Measurements from ENCODE around the gene CPAMD8.

CPAMD8 gene

DNA sequence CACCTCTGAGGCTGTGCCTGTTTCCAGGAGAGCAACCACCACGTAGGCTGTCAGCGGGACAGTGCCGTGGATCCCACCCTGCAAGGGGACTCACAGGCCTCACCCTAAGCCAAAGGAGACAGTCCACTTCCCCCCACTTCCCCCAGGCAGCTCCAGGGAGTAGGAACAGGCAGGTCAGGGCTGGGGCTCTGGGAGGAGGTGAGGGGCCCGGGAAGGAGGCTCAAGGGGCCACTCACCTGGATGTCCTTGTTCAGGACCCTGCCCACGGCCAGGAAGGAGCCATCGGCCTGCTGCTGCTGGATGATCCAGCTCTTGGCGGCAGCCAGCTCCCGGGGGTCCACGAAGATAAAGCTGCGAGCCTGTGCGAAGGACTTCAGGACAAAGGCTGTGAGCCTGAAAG is 112.2 kb downstream of the CPAMD8 start:
- no peak for DNase-seq

DNA sequence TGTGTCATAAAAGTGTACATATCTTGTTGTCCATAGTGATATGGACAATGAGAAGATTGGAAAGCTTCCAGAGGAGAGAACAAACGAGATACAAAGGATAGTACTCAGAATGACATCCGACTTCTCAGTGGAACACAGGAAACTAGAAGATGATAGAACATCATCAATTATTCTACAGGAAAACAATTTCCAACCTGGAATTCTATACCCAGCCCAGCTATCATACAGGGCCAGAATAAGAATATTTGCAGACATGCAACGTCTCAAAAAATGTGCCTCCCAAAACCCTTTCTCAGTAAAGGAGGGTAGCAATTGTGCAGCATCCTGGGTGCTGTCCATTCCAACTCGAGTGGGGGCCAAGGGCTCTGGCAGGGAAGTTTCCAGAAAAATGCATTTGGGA is 113.8 kb downstream of the CPAMD8 start:
- no peak for DNase-seq

DNA sequence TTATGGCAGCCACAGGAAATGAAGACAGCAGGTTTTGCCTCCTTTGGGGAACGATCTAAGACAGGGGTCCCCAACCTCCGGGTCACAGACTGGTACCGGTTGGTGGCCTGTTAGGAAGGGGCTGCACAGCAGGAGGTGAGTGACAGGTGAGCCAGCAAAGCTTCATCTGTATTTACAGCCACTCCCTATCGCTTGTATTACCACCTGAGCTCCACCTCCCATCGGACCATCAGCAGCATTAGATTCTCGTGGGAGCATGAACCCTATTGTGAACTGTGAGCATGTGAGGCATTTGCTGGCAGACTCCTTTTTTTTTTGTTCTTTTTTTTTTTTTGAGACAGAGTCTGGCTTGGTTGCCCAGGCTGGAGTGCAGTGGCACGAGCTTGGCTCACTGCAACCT is 115.6 kb downstream of the CPAMD8 start:
- no peak for DNase-seq

DNA sequence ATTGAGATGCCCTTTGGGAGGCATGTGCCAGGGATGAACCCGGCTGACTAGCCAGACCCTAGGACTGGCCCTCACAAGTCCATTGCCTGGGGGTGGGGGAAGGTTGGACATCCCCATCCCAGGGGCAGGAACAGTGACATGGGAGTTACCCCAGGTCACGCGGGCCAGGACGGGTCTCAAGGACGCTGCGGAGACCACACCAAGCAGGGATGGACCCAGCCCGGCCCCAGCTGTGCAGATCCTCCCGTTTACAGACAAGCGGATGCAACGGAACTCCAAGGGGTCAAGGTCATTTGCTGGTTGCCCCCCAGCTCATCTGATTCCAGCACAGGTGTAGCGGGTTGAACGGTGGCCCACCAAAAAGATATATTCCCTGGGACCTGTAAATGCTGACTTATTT is 117.9 kb downstream of the CPAMD8 start:
- no peak for DNase-seq

DNA sequence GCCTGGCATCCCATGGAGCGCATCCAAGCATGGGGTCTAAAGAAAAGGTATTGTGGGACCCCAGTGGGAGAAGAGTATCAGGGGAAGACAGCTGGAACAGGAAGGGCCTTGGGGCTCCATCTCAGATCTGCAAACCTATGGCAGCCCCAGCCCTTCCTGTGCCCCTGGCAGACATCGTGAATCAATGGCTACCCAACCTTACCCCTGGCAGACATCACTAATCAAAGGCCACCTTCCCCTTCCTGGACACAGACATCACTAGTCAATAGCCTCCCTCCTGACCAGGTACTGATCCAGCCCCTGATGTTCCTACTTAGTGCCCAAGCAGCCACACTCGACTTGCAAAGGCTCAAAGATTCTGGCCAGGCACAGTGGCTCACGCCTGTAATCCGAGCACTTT is 122.0 kb downstream of the CPAMD8 start:
- no peak for DNase-seq

DNA sequence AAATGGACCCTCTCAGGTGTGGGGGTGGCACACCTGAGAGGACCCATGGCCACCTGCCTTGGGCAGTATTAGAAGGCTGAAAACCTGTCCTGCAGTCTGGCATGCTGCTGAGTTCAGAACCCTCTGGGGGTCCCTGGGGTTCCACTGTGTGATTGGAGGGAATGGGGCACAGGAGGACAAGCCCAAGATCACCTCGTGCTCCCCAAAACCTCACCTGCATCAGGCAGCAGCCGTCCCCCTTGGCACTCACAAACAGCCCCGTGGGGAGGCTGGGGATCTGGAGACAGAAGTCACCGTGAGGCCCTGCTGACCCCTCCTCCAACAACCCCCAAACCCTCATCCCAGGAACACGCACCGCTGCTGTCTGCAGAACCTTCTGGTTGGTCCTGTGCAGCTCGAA is 123.3 kb downstream of the CPAMD8 start:
- no peak for DNase-seq

DNA sequence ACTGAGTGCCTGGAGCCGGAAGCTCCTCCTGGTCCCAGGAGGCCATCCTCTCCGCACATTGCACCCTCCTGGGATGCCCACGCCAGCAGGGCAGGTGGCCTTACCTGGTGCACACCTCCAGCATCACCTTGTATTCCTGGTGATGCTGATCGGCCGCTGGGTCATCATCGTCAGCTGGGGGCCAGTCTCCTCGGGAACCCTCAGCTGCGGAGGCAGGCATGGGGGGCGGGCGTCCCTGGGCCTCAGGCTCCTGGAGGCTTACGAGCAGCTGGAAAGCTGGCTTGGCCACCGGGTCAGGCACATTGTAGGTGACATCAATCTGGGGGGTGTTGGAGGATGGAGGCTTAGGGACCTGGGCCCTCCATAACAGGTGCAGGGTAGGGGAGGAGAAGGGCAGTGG is 124.1 kb downstream of the CPAMD8 start:
- DNase-seq: no peak

DNA sequence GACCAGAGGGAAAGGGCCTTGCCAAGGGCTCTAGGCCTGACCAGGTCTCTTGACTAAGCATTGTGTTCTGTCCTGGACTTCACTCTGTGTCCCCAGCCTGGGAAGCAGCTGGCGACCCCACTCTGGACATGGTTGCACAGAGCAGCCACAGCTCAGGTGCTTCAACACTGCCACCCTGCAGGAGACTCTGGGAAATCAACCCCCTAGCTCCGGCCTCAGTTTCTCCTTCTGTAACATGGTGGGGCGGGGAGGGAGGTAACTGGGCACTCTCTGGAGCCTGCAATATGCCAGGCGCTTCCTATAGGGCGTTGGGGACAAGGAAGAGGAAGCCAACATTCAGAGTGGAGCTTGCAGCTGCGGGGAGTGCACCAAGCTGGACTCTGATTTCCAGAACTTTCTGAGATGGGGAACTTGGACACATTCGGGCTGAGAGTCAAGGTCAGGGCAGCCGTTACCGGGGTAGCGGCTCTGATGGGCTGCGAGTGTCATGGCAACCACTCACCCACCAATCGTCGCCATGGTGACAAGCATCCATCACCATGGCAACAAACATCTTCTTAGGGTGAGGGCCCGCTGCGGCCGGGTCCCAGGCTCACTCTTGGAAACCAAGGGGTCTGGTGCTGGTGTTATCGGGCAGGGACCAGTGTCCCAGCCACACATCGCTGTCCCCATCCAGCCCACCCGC is 125.0 kb downstream of the CPAMD8 start:
- DNase-seq: no peak

DNA sequence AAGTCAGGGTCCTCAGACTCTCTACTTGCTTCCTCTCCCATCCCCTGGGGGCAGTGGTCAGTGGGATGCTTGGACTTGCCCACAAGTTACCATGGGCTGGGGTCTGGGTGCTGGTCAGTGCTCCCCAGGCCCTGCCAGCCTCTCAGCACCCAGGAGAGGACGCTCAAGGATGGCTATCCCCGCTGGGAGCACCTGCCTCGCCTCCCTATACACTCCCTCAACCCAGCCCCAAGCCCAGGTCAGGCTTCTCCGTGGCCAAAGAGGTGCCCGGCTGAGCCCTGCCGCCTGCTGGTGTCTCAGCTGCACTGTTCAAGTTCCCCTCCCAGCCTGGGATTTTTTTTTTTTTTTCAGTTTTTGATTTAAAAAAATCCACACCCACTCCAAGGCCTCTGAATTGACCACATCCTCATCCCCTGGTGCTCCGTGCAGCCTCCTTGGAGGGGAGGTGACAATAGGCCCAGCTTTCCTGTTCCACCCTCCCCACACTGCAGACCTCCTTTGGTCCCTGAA is 127.0 kb downstream of the CPAMD8 start:
- DNase-seq: no peak

DNA sequence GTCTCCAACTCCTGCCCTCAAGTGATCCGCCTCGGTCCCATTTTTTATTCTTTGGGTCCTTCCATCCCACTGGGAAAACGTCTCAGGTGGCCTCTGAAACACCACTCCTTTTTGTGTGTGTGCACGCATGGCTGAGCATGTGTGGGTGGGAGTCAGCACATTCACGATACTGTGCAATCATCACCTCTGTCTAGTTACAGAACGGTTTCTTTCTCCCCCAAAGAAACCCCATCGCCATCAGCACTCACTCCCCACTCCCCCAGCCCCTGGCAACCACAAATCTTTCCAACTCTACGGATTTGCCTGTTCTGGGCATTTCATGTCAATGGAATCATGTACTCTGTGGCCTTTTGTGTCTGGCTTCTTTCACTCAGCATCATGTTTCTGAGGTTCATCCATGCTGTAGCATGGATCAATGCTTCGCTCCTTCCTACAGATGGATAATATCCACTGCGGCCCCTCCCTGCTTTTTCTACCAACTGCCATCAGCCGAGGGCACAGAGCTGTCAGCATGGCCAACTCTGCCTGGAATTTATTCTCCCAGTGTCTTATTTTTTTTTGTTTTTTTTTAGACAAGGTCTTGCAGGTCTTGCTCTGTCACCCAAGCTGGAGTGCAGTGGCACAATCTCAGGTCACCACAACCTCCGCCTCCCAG is 128.1 kb downstream of the CPAMD8 start:
- no peak for DNase-seq

DNA sequence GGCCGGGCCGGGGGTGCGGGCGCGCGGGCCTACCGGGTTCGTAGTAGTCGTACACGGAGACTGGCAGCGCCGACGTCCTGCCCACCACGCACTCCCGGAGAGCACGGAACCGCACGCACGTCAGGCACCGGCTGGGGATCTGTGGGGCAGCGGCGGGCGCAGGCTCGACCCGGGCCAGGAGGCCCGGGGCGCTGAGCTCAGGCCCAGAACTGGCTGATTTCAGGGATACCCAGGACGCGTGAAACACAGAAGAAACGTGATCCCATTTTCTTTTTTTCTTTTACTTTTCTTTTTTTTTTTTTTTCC is 128.8 kb downstream of the CPAMD8 start:
- DNase-seq: no peak

DNA sequence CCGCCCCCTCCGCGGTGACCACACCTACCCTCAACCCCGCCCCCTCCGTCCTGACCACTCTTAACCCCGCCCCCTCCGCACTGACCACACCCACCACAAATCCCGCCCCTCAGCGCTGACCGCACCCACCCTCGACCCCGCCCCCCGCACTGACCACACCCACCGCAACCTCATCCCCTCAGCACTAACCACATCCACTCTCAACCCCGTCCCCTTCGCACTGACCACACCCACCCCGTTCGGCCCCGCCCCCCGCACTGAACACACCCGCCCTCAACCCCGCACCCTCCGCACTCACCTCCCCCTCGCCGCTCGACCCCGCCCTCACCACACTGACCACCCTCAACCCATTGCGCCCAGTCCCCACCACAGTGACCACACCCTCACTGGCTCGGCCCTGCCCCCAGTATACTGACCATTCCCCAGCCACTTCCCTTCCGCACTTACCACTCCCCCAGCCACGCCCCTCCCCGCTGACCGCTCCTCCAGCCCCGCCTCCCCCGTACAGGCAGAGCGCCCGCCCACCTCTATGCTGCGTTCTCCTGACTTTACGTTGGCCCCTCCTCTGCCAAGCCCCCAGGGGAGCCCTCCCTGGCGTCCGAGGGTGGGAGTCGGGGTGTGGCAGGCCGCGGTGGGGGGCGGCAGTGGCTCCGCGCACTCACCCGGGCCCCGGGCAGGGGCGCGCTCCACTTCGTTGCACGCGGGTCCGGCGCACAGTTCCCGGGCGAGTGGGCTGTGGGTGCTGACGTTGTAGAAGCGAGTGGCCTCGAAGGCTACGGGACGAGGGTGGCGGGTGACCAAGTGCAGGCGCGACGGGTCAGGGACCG is 129.4 kb downstream of the CPAMD8 start:
- DNase-seq: peak; percentile 60

DNA sequence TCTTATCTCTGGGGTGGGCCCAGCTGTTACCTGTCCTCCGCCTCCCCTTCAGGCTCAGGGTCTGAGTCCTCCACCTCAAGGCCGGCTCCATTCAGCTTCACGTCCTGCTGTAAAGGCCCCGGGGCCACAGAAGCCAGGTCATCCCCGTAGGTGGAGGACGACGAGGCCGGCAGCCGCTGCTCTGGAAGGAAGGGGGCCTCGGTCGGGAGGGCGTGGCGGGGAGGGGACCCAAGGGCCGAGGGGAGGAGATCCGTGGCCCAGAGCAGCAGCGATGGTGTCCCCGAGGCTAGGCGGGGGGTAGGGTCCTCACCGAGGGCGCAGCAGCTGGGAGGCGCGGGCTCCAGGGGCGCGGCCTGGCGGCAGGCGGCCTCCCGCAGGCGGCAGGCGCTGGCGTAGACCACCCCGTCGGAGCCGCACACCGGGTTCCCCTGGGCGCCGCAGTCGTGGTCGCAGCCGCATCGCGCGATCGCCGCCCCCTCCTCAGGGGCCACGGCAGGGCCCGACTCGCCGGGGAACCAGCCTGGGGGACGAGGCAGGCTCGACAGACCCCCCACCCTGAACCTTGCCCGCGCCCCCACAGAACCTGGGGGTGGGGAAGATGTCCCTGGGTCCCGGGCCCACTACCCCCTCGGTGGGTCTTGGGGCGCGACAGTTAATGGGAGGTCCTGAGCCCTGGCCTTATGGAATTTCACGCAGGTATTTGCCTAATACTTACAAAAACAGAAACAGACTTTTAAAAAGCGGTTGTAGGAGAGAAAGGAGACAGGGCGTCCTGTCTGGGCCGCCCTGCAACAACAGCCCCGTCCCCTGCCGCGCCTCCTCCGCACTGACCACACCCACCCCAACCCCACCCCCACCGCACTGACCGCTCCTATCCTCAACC is 130.2 kb downstream of the CPAMD8 start:
- DNase-seq: no peak

DNA sequence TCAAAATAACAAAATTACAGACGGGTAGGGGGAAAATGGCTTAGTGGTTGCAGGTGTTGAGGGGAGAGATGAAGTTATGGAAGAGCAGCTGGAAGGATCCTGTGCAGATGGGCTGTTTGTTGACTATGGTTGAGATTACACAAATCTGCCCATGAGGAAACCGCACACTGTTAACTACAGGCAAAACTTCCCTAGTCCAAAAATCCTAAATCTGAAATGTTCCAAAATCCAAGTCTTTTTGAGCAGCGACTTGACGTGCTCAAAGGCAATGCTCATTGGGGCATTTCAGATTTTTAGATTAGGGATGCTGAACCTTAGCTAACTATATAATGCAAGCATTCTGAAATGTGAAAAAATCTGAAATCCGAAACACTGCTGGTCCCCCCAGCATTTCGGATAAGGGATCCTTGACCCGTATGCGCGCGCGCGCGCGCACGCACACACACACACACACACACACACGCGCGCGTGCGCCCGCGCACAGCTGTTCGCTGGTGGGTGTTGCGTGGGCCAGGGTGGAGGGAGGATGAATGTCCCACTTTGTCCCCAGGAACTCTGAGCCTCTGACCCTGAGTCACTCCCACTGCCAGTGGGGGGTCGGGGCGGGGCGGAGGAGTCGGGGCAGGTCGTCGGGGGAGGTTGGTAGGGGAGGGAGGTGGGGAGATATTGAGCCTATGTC is 131.0 kb downstream of the CPAMD8 start:
- DNase-seq: no peak

DNA sequence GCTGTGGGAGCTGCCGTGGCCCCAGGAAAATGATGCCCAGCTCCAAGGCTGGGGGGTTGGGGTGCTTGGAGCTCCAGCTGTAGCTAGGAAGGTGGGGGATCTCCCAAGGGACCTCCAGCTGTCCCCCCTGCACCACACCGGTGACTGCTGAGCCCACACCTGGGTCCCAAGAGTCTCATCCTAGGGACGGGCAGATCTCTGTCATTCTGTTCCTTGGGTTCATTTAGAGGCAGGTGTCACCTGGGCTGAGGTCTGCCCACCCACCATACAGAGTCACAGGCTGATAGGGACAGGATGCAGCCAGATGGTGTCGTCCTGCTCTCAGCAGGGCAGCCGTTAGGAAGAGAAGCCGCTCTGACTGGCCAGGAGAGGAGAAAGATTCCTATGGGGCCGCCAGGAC is 132.5 kb downstream of the CPAMD8 start:
- DNase-seq: no peak

DNA sequence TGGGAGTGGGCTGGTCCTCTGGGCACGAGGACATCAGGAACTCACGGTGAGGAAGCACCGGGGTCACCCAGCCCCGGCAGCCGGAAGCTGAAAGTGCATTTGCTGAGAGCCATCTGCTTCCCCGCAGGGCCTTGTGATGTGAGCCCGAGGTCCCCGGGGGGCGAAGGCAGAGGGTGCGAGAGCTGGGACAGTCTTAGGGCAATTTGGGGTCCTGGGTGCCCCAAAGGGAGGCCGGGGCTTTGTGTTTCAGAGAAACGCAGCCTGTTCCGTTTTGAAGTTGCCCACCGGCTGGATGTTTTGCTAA is 133.0 kb downstream of the CPAMD8 start:
- no peak for DNase-seq

DNA sequence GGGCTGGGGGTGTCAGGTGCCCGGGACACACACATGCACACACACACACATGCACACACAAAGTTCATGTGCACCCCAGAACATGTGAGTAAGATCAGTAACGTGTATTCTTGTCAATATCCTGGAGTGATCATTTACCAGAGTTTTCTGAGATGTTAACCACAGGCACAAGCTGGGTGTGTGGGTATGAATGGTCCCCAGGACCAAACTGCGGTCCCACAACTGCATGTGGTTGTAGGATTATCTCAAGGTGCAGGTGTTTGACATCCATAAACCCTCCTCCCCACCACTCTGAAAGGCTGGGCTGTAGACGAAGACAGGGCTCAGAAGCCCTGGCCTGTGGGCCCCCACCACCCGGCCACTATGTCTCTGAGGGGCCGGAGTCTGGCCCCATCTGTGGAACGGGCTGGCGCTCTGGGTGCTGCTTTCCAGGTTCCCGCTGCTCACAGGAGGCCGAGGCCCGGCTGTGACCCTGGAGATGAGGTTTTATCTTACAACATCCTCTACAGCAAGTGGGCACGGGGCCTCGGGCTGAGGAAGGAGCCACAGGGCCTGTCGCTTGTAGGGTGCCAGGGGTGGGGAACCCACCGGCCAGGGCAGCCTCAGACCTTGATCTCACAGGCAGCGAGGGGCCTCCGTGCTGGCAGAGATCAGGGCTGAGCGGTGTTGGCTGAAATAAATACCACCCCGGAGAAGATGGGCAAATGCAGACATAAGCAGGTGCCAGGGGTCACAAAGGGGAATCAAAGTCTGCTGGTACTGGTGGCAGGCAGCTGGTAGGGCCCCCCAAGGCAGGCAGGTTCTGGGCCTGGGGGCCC is 133.5 kb downstream of the CPAMD8 start:
- DNase-seq: no peak

DNA sequence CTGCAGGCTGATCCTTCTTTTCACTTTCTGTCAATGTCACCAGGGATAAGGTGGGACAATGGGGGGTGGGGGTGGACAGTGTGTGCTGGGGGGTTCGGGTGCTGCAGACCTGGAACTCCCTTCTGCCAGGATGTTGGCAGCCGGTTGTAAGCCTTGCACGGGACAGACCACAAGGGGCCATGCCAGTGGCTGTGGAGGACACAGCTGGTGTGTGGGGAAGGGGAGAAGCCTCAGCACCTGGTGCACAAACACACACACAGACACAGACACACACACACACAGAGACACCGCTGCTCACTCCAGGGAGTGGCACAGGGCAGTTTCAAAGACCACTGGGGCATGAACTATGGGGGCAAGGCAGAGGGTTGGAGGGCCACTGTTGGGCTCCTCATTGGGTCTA is 134.2 kb downstream of the CPAMD8 start:
- DNase-seq: no peak

DNA sequence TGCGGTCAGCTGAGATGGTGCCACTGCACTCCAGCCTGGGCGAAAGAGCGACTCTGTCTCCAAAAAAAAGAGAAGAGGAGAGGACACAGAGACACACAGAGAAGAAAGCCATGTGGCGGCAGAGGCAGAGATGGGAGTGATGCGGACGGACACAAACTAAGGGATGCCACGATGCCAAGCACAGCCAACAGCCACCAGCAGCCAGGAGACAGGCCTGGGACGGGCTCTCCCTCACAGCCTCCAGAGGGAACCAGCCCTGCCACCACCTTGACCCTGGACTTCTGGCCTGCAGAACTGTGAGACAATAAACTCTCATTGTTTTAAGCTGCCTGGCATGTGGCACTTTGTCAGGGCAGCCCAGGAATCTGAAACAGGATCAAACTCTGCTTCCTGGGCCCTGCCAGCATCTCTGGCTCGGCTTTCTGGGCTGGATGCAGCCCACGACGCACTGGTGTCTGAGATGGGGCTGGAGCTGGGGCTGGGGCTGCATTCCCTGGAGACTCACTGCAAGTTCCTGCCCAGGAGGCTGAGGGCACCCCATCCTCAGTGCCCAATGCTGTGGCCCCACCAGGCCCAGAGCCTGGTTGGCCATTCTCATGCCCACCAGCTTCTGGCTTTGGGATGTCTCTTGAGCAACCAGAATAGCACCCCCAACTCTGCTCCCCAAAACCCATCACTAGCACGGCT is 134.8 kb downstream of the CPAMD8 start:
- no peak for DNase-seq

DNA sequence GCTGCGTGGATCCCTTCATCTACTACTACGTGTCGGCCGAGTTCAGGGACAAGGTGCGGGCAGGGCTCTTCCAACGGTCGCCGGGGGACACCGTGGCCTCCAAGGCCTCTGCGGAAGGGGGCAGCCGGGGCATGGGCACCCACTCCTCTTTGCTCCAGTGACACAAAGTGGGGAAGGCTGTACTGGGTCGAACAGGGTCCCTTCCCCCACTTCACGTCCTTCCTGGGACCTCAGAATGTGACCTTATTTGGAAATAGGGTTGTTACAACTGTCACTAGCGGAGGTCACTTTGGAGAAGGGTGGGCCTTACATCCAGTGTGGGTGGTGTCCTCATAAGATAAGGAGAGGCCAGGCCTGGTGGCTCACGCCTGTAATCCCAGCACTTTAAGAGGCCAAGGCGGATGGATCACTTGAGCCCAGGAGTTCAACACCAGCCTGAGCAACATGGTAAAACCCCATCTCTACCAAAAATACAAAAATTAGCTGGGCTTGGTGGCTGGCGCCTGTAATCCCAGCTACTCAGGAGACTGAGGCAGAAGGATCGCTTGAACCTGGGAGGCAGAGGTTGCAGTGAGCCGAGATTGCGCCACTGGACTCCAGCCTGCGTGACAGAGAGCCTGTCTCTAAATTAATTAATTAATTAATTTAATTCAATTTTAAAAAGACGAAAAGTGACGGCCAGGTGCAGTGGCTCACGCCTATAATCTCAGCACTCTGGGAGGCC is 136.0 kb downstream of the CPAMD8 start:
- DNase-seq: no peak

Data from activated gamma-delta T cell treated with Interleukin-2 at 50 U/mL for 16 hours (primary cell).